AG04449 (cell line): ENCODE data around the gene CASP6.
A peak's percentile ranks its signal among the peaks of the same experiment; 100 is the strongest.

Experiments
- CTCF ChIA-PET: fragments of 350-600 bp; formaldehyde crosslinking; extraction: SDS; loops from one replicate; lab custom pipeline; 2021; ENCODE audit warnings: antibody characterized with exemption; lab: Yijun Ruan, JAX
- POLR2A ChIA-PET: fragments of 400-600, 350-600 bp; formaldehyde crosslinking; extraction: SDS; loops from one replicate; lab custom pipeline; 2020; ENCODE audit warnings: antibody characterized with exemption, inconsistent platforms; lab: Yijun Ruan, JAX
- DNase-seq: peaks from one replicate; pipeline ENCODE4 v3.0.0-alpha.2; 2010; ENCODE audit warnings: low read depth, low spot score
- H3K4me3 ChIP-seq: 2 replicates; pipeline ENCODE4 v1.5.1; 2011; ENCODE audit warnings: low read depth, mild to moderate bottlenecking, control low read depth, low read length
- TF ChIP-seq, protein P1 (sequence below): IDR thresholded peaks from one replicate; pipeline ENCODE4 v1.5.1; 2011; ENCODE audit warnings: mild to moderate bottlenecking, moderate library complexity, low read length, control low read depth, inconsistent platforms; ENCODE audit not compliant: insufficient read depth; ENCODE audit errors: missing control alignments

CASP6 gene

GRCh38 chr4:109708435-109708834 lies 5.2 kb upstream of the CASP6 start:
- TF ChIP-seq, protein P1, sequence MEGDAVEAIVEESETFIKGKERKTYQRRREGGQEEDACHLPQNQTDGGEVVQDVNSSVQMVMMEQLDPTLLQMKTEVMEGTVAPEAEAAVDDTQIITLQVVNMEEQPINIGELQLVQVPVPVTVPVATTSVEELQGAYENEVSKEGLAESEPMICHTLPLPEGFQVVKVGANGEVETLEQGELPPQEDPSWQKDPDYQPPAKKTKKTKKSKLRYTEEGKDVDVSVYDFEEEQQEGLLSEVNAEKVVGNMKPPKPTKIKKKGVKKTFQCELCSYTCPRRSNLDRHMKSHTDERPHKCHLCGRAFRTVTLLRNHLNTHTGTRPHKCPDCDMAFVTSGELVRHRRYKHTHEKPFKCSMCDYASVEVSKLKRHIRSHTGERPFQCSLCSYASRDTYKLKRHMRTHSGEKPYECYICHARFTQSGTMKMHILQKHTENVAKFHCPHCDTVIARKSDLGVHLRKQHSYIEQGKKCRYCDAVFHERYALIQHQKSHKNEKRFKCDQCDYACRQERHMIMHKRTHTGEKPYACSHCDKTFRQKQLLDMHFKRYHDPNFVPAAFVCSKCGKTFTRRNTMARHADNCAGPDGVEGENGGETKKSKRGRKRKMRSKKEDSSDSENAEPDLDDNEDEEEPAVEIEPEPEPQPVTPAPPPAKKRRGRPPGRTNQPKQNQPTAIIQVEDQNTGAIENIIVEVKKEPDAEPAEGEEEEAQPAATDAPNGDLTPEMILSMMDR: no peak
- H3K4me3 ChIP-seq: no peak overlapping the region
- CTCF ChIA-PET: interaction anchor here (0.8 kb wide), 1 partner anchor 274 kb away, joined by 3 read pairs; no protein-coding TSS in a partner anchor
- no peak for DNase-seq
- POLR2A ChIA-PET: no interaction called here

GRCh38 chr4:109703664-109704361 lies 568 bp upstream of the CASP6 start:
- no peak for DNase-seq
- ChIA-PET POLR2A (interaction anchor here (0.7 to 1.2 kb wide), 2 partner anchors 17 to 41 kb away, joined by 3 to 5 read pairs; no protein-coding TSS in a partner anchor), CTCF (interaction anchor here (0.6 to 2.3 kb wide), 11 partner anchors 8 to 275 kb away, joined by 3 to 8 read pairs (median 4); no protein-coding TSS in a partner anchor)
- TF ChIP-seq, protein P1: no peak
- peak overlapping the region; percentile 92 for H3K4me3 ChIP-seq

GRCh38 chr4:109701566-109702410 lies 1.5 kb downstream of the CASP6 start:
- POLR2A ChIA-PET: interaction anchor here (0.5 kb wide), 1 partner anchor 13 kb away, joined by 4 read pairs; no protein-coding TSS in a partner anchor

GRCh38 chr4:109699553-109700225 lies 3.6 kb downstream of the CASP6 start:
- POLR2A ChIA-PET: no interaction called here
- DNase-seq: no peak
- TF ChIP-seq, protein P1: no peak
- CTCF ChIA-PET: interaction anchor here (1.7 to 2.6 kb wide), 2 partner anchors 15 to 278 kb away, joined by 5 to 11 read pairs; no protein-coding TSS in a partner anchor
- H3K4me3 ChIP-seq: no peak overlapping the region

More at GRCh38 chr4:109701566-109702410, 1.5 kb downstream of the CASP6 start:
- no peak for DNase-seq
- CTCF ChIA-PET: interaction anchor here (0.7 to 2.6 kb wide), 9 partner anchors 10 to 276 kb away, joined by 3 to 11 read pairs (median 5); partner anchors contain the start of gene RRH
- peak overlapping the region; percentile 92 for H3K4me3 ChIP-seq
- TF ChIP-seq, protein P1: no peak

DNA sequence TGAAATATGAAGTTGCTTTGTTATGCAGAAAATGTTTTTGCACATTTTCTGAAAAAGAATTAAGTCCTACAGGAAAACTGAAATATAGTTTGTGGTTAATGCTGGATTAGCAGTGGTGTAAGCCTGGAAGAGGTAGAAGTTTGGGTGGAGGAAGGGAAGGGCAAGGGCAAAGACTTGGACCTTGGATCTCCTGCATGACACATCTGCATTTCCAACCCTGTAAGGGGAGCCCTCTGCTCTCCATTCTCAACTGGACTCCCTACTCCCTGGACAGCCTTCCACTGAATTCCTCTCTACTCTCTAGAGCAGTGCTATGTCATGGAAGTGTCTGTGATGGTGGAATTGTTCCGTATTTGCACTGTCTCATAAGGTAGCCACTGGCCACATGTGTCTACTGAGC lies 4.6 kb downstream of the CASP6 start:
- H3K4me3 ChIP-seq: no peak overlapping the region
- ChIA-PET POLR2A (no interaction called here), CTCF (no interaction called here)
- TF ChIP-seq, protein P1: no peak
- DNase-seq: no peak
